Measurements from ENCODE around the gene ZNF594. TPM values are rescaled to one million over a fixed set of nuclear protein-coding genes. Genes with fewer than 3 reads are reported as not detected.

ZNF594 gene
- total and polyA plus RNA-seq, 9 donors, result 6.4 to 35.6 (median 20.1) TPM

Other genes with a start within 250 kb of the ZNF594 start
- gene PFN1, start 243.3 kb downstream of the ZNF594 start, total RNA-seq, result 100 to 1,000 TPM; 201 to 415 (median 323) TPM
- gene PFN1, start 243.3 kb downstream of the ZNF594 start, polyA plus RNA-seq, result 100 to 1,000 TPM; 254 to 542 TPM
- gene ENO3, start 240.7 kb downstream of the ZNF594 start, total RNA-seq, result 1 to 10 TPM; 2.5 to 6.1 (median 4.1) TPM
- 1 to 10 TPM; 1.8 to 5.0 TPM for gene ENO3, start 240.7 kb downstream of the ZNF594 start, polyA plus RNA-seq
- gene SPAG7, start 224.1 kb downstream of the ZNF594 start, total RNA-seq, result 10 to 100 TPM; 30.4 to 55.2 (median 38.6) TPM
- 10 to 100 TPM; 31.7 to 60.6 TPM for gene SPAG7, start 224.1 kb downstream of the ZNF594 start, polyA plus RNA-seq
- 10 to 100 TPM; 10.2 to 71.2 (median 35.7) TPM for gene CAMTA2, start 204.2 kb downstream of the ZNF594 start, total RNA-seq
- 10 to 100 TPM; 21.6 to 33.0 TPM for gene CAMTA2, start 204.2 kb downstream of the ZNF594 start, polyA plus RNA-seq
- 1 to 10 TPM in 6 of 7 donors, under 1 TPM in 1; 0.95 to 5.0 (median 1.9) TPM for gene INCA1, start 194.3 kb downstream of the ZNF594 start, total RNA-seq
- gene INCA1, start 194.3 kb downstream of the ZNF594 start, polyA plus RNA-seq, result 1 to 10 TPM; 1.5 to 2.8 TPM
- 100 to 1,000 TPM in 4 of 7 donors, 10 to 100 TPM in 3; 17.5 to 129 (median 105) TPM for gene KIF1C, start 193.9 kb downstream of the ZNF594 start, total RNA-seq
- 10 to 100 TPM; 31.5 to 60.1 TPM for gene KIF1C, start 193.9 kb downstream of the ZNF594 start, polyA plus RNA-seq
- 1 to 10 TPM in 1 of 7 donors, under 1 TPM in 3, not detected in 3; 0.08 to 1.0 (median 0.19) TPM for gene SLC52A1, start 156.4 kb downstream of the ZNF594 start, total RNA-seq
- not detected for gene SLC52A1, start 156.4 kb downstream of the ZNF594 start, polyA plus RNA-seq
- 1 to 10 TPM; 3.6 to 8.4 (median 7.6) TPM for gene ZFP3, start 113.4 kb downstream of the ZNF594 start, total RNA-seq
- gene ZFP3, start 113.4 kb downstream of the ZNF594 start, polyA plus RNA-seq, result 1 to 10 TPM; 3.3 to 6.5 TPM
- 10 to 100 TPM in 4 of 7 donors, 1 to 10 TPM in 3; 7.8 to 15.3 (median 11.1) TPM for gene ZNF232, start 80.0 kb downstream of the ZNF594 start, total RNA-seq
- 10 to 100 TPM in 1 of 2 donors, 1 to 10 TPM in 1; 9.1 to 11.8 TPM for gene ZNF232, start 80.0 kb downstream of the ZNF594 start, polyA plus RNA-seq
- gene USP6, start 75.8 kb downstream of the ZNF594 start, total RNA-seq, result 1 to 10 TPM in 3 of 7 donors, under 1 TPM in 4; under 0.01 to 2.0 (median 0.86) TPM
- gene USP6, start 75.8 kb downstream of the ZNF594 start, polyA plus RNA-seq, result under 1 TPM; 0.20 to 0.68 TPM
- gene SCIMP, start 43.0 kb upstream of the ZNF594 start, total RNA-seq, result 1 to 10 TPM in 6 of 7 donors, under 1 TPM in 1; 0.60 to 3.6 (median 1.3) TPM
- 1 to 10 TPM in 1 of 2 donors, under 1 TPM in 1; 0.45 to 8.3 TPM for gene SCIMP, start 43.0 kb upstream of the ZNF594 start, polyA plus RNA-seq
- 10 to 100 TPM; 19.5 to 48.7 (median 40.5) TPM for gene RABEP1, start 90.4 kb upstream of the ZNF594 start, total RNA-seq
- gene RABEP1, start 90.4 kb upstream of the ZNF594 start, polyA plus RNA-seq, result 10 to 100 TPM; 15.1 to 36.6 TPM
- gene NUP88, start 227.8 kb upstream of the ZNF594 start, total RNA-seq, result 10 to 100 TPM; 36.5 to 77.7 (median 42.3) TPM
- gene NUP88, start 227.8 kb upstream of the ZNF594 start, polyA plus RNA-seq, result 10 to 100 TPM; 31.7 to 43.5 TPM
- gene RPAIN, start 228.3 kb upstream of the ZNF594 start, total RNA-seq, result 10 to 100 TPM; 26.5 to 46.7 (median 34.1) TPM
- 10 to 100 TPM; 28.9 to 45.0 TPM for gene RPAIN, start 228.3 kb upstream of the ZNF594 start, polyA plus RNA-seq
- 10 to 100 TPM; 58.1 to 96.9 (median 73.2) TPM for gene C1QBP, start 247.3 kb upstream of the ZNF594 start, total RNA-seq
- gene C1QBP, start 247.3 kb upstream of the ZNF594 start, polyA plus RNA-seq, result 100 to 1,000 TPM in 1 of 2 donors, 10 to 100 TPM in 1; 73.6 to 192 TPM